Activated B cell treated with CpG ODN at 0.5 μM for 24 hours (primary cell): ENCODE measurements around the gene ARHGEF33. TPM values are rescaled to one million over a fixed set of nuclear protein-coding genes. Genes with fewer than 3 reads are reported as not detected.

Source experiments
- ATAC-seq: fragments of 200-7000 bp; cut with Tn5 transposase; one replicate; pipeline ENCODE4 v1.10.0; 2021; ENCODE audit warnings: low read depth, mild to moderate bottlenecking, moderate library complexity
- CTCF ChIA-PET: fragments of 350-600 bp; sonication (Branson Sonifier 250); formaldehyde crosslinking; loops from one replicate; lab custom pipeline; 2021; ENCODE audit warnings: antibody characterized with exemption; lab: Charles Lee
- POLR2A ChIA-PET: fragments of 350-600 bp; sonication (Branson Sonifier 250); formaldehyde crosslinking; loops from one replicate; lab custom pipeline; 2021; ENCODE audit warnings: antibody characterized with exemption; lab: Charles Lee
- DNase-seq: peaks from one replicate; pipeline ENCODE4 v3.0.0; 2022
- H3K27ac Mint-ChIP-seq: one replicate; pipeline ENCODE4 v1.8.0; 2020; ENCODE audit warnings: mixed read lengths
- H3K27me3 Mint-ChIP-seq: one replicate; pipeline ENCODE4 v1.8.0; 2021; ENCODE audit warnings: mixed read lengths
- H3K36me3 Mint-ChIP-seq: one replicate; pipeline ENCODE4 v1.8.0; 2021; ENCODE audit warnings: low read depth, mixed read lengths
- H3K4me1 Mint-ChIP-seq: one replicate; pipeline ENCODE4 v1.8.0; 2021; ENCODE audit warnings: mixed read lengths
- H3K4me3 Mint-ChIP-seq: one replicate; pipeline ENCODE4 v1.8.0; 2020; ENCODE audit warnings: mild to moderate bottlenecking, mixed read lengths
- H3K9me3 Mint-ChIP-seq: one replicate; pipeline ENCODE4 v1.8.0; 2020; ENCODE audit warnings: mixed read lengths
- intact Hi-C: fragments of 100-400 bp; cut with micrococcal nuclease; formaldehyde crosslinking; loops from one replicate; pipeline ENCODE4 v1.15.1; 2024
- total RNA-seq: library from RNA; stranded (reverse); gene quantifications from 2 replicates; pipeline ENCODE4 v1.2.3, GENCODE V29; 2022
- TF ChIP-seq, protein P1 (sequence below): fragments of 200-600 bp; IDR thresholded peaks from one replicate; pipeline ENCODE4 v1.8.0; 2022; ENCODE audit warnings: antibody characterized with exemption, mild to moderate bottlenecking

ARHGEF33 gene
- total RNA-seq, 1 donor from 2014 or later: 0.69 TPM

DNA sequence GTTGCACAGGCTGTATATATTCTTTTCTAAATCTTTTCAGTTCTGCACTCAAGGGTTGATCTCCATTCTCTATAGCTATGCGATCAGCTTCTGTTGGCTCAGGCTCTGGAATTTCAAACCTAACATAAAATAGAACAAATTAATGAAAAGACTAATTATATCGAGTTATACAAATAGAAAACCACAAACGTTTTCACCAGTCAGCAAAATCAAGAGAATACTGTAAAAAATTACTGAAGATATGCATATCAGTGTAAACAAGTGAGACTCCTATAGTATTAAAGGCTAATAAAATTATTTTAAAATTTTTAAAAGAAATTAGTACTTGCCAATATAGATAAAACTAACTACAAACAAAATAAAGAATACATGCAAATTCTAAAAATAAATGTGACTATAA lies 124.2 kb downstream of the ARHGEF33 start:
- Mint-ChIP-seq H3K27ac (no peak overlapping the region), H3K4me3 (no peak overlapping the region), H3K4me1 (peaks cover 4% of the 10 kb centered on the region), H3K27me3 (no peaks in the 10 kb centered on the region), H3K36me3 (peaks cover 46% of the 10 kb centered on the region), H3K9me3 (no peaks in the 10 kb centered on the region)
- ChIA-PET CTCF (no interaction called here), POLR2A (no interaction called here)
- intact Hi-C loops: no loop called here
- DNase-seq: no peak
- TF ChIP-seq, protein P1, sequence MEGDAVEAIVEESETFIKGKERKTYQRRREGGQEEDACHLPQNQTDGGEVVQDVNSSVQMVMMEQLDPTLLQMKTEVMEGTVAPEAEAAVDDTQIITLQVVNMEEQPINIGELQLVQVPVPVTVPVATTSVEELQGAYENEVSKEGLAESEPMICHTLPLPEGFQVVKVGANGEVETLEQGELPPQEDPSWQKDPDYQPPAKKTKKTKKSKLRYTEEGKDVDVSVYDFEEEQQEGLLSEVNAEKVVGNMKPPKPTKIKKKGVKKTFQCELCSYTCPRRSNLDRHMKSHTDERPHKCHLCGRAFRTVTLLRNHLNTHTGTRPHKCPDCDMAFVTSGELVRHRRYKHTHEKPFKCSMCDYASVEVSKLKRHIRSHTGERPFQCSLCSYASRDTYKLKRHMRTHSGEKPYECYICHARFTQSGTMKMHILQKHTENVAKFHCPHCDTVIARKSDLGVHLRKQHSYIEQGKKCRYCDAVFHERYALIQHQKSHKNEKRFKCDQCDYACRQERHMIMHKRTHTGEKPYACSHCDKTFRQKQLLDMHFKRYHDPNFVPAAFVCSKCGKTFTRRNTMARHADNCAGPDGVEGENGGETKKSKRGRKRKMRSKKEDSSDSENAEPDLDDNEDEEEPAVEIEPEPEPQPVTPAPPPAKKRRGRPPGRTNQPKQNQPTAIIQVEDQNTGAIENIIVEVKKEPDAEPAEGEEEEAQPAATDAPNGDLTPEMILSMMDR: no peak
- no peak for ATAC-seq

DNA sequence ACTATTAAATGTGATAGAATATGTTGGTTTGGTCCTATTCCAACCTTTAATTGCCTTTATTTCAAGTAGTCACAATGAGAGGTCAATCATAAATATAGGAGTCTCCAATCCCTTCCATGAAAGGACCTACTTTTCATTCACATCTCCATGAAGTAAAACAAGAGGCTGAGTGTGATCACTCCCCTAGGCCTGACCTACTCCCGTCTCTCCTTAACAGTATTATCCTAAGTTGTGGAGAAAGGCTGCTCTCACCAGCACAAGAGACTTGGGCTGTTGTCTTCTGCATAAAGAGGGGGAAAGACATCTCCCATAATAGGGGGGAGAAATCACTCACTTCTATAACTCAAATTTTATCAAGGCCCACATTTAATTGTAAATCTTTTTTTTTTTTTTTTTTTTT lies 125.7 kb downstream of the ARHGEF33 start:
- no peaks in the 10 kb centered on the region for H3K27me3 Mint-ChIP-seq
- CTCF ChIA-PET: no interaction called here
- peaks cover 41% of the 10 kb centered on the region for H3K36me3 Mint-ChIP-seq
- no peak overlapping the region for H3K27ac Mint-ChIP-seq
- DNase-seq (no peak), ATAC-seq (no peak)
- H3K9me3 Mint-ChIP-seq: no peaks in the 10 kb centered on the region
- no peak overlapping the region for H3K4me3 Mint-ChIP-seq
- intact Hi-C loops: no loop called here
- POLR2A ChIA-PET: no interaction called here
- TF ChIP-seq, protein P1: no peak
- no peaks in the 10 kb centered on the region for H3K4me1 Mint-ChIP-seq

- Mint-ChIP-seq H3K4me3 (no peak overlapping the region), H3K9me3 (no peaks in the 10 kb centered on the region), H3K27me3 (no peaks in the 10 kb centered on the region), H3K27ac (no peak overlapping the region), H3K4me1 (no peaks in the 10 kb centered on the region), H3K36me3 (peaks cover 29% of the 10 kb centered on the region)
- TF ChIP-seq, protein P1: no peak
- ATAC-seq: no peak
- ChIA-PET POLR2A (no interaction called here), CTCF (interaction anchor here (1.4 kb wide), 1 partner anchor 212 kb away, joined by 3 read pairs; no protein-coding TSS in a partner anchor)
- intact Hi-C loops: no loop called here
- no peak for DNase-seq
These were observed 127.7 kb downstream of the ARHGEF33 start for GRCh38 chr2:39017334-39017733.

DNA sequence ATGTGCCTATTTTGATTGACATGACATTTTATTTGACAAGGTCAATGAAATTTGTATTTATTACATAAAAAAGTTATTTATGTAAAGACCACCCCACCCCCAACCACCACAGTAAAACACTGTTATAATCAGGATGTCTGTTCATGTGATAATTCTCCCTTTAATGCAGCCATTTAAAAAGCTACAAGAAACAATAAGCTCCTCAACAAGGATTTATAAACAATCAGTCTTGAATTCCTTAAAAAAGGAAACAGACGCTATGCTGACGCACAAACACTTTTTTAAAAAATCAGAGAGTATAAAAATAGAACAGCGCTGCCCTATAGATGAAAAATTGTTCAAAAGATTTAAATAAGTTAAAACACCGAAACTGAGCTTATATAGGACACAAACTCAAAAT lies 129.0 kb downstream of the ARHGEF33 start:
- Mint-ChIP-seq H3K27ac (no peak overlapping the region), H3K4me3 (no peak overlapping the region), H3K27me3 (no peaks in the 10 kb centered on the region), H3K9me3 (no peaks in the 10 kb centered on the region), H3K36me3 (peaks cover 26% of the 10 kb centered on the region), H3K4me1 (no peaks in the 10 kb centered on the region)
- POLR2A ChIA-PET: no interaction called here
- intact Hi-C loops: no loop called here
- TF ChIP-seq, protein P1: no peak
- CTCF ChIA-PET: interaction anchor here (0.8 to 1.2 kb wide), 2 partner anchors 71 to 211 kb away, joined by 3 read pairs; no protein-coding TSS in a partner anchor
- DNase-seq (no peak), ATAC-seq (no peak)

DNA sequence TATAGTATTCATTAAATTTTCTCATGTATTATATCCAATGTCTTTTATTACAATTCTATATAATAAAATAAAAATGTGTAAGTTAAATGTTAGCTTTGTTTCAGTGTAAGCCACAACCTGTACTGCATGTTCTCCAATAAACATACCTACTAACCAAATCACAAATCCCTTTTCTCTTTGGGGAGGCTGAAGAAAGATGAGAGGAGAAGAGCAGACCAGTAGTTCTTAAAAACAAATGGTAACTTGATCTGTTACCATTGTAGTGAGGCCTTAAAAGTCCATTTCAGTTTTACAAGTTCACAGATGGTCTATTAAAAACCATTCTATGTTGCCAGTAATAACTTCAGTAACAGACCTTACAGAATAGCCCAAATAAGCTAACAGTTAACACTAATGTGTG lies 130.7 kb downstream of the ARHGEF33 start:
- H3K27ac Mint-ChIP-seq: no peak overlapping the region
- intact Hi-C loops: no loop called here
- DNase-seq (no peak), ATAC-seq (no peak)
- POLR2A ChIA-PET: no interaction called here
- H3K27me3 Mint-ChIP-seq: no peaks in the 10 kb centered on the region
- CTCF ChIA-PET: no interaction called here
- peaks cover 22% of the 10 kb centered on the region for H3K36me3 Mint-ChIP-seq
- TF ChIP-seq, protein P1: no peak
- no peak overlapping the region for H3K4me3 Mint-ChIP-seq
- H3K9me3 Mint-ChIP-seq: no peaks in the 10 kb centered on the region
- H3K4me1 Mint-ChIP-seq: no peaks in the 10 kb centered on the region
